Ishikawa (cell line): Measurements from ENCODE around the gene ATP11A.

ENCODE experiments used
- CEBPB ChIP-seq: IDR thresholded peaks from 2 replicates; pipeline ENCODE4 v1.6.1; 2012
- CREB1 ChIP-seq: IDR thresholded peaks from 2 replicates; pipeline ENCODE4 v1.6.1; 2012; ENCODE audit warnings: low read depth
- EGR1 ChIP-seq: IDR thresholded peaks from 2 replicates; pipeline ENCODE4 v1.6.1; 2012
- EP300 ChIP-seq: IDR thresholded peaks from 2 replicates; pipeline ENCODE4 v1.6.1; 2012; ENCODE audit warnings: borderline replicate concordance
- FOXM1 ChIP-seq: IDR thresholded peaks from 2 replicates; pipeline ENCODE4 v1.6.1; 2012; ENCODE audit warnings: low read depth, borderline replicate concordance
- MAX ChIP-seq: IDR thresholded peaks from 2 replicates; pipeline ENCODE4 v1.6.1; 2012
- NFIC ChIP-seq: IDR thresholded peaks from 2 replicates; pipeline ENCODE4 v1.6.1; 2012
- RAD21 ChIP-seq: IDR thresholded peaks from 2 replicates; pipeline ENCODE4 v1.6.1; 2012; ENCODE audit warnings: low read depth
- REST ChIP-seq: IDR thresholded peaks from 2 replicates; pipeline ENCODE4 v1.6.1; 2012; ENCODE audit warnings: low read depth, mild to moderate bottlenecking
- TAF1 ChIP-seq: IDR thresholded peaks from 2 replicates; pipeline ENCODE4 v1.6.1; 2012; ENCODE audit warnings: low read depth, mild to moderate bottlenecking
- TCF12 ChIP-seq: IDR thresholded peaks from 2 replicates; pipeline ENCODE4 v1.6.1; 2012; ENCODE audit warnings: low read depth
- TEAD4 ChIP-seq: IDR thresholded peaks from 2 replicates; pipeline ENCODE4 v1.6.1; 2012
- USF1 ChIP-seq: IDR thresholded peaks from 2 replicates; pipeline ENCODE4 v1.6.1; 2012
- YY1 ChIP-seq: IDR thresholded peaks from 2 replicates; pipeline ENCODE4 v1.6.1; 2012; ENCODE audit warnings: low read depth
- ZBTB7A ChIP-seq: IDR thresholded peaks from 2 replicates; pipeline ENCODE4 v1.6.1; 2012; ENCODE audit warnings: low read depth

The ATP11A gene

GRCh38 chr13:112746044-112746443 lies 56.2 kb downstream of the ATP11A start:
- no peak for TF ChIP-seq TAF1
- TF ChIP-seq MAX, result no peak
- TF ChIP-seq TCF12, result no peak
- no peak for TF ChIP-seq NFIC
- TF ChIP-seq CEBPB, result no peak
- TF ChIP-seq YY1, result no peak
- no peak for TF ChIP-seq FOXM1
- TF ChIP-seq CREB1, result no peak
- no peak for TF ChIP-seq REST
- TF ChIP-seq TEAD4, result no peak
- TF ChIP-seq EGR1, result no peak
- TF ChIP-seq EP300, result no peak
- no peak for TF ChIP-seq USF1
- TF ChIP-seq RAD21, result no peak

GRCh38 chr13:112747256-112747655 lies 57.4 kb downstream of the ATP11A start:
- TF ChIP-seq TEAD4 (no peak), EGR1 (no peak), YY1 (no peak), TAF1 (no peak)

GRCh38 chr13:112748947-112749735 lies 59.3 kb downstream of the ATP11A start:
- no peak for TF ChIP-seq MAX
- no peak for TF ChIP-seq EGR1
- no peak for TF ChIP-seq TAF1
- no peak for TF ChIP-seq CEBPB
- no peak for TF ChIP-seq TEAD4
- TF ChIP-seq CREB1, result no peak
- no peak for TF ChIP-seq EP300
- no peak for TF ChIP-seq ZBTB7A
- no peak for TF ChIP-seq REST
- no peak for TF ChIP-seq TCF12
- no peak for TF ChIP-seq NFIC
- TF ChIP-seq RAD21, result no peak
- TF ChIP-seq YY1, result no peak
- TF ChIP-seq FOXM1, result no peak
- TF ChIP-seq USF1, result no peak

GRCh38 chr13:112750570-112750969 lies 60.7 kb downstream of the ATP11A start:
- TF ChIP-seq CREB1 (no peak), CEBPB (no peak), YY1 (no peak), ZBTB7A (no peak), TEAD4 (no peak), EGR1 (no peak), NFIC (no peak), RAD21 (no peak), USF1 (no peak), MAX (no peak), TCF12 (no peak)

GRCh38 chr13:112751617-112752016 lies 61.8 kb downstream of the ATP11A start:
- TF ChIP-seq USF1 (no peak), REST (no peak), MAX (no peak), FOXM1 (no peak), ZBTB7A (no peak), RAD21 (no peak), YY1 (no peak), TEAD4 (no peak), CREB1 (no peak)
